HG03108 (cell line): ENCODE data around the gene ASGR2.

Source experiments
- ATAC-seq: cut with Tn5 transposase; IDR thresholded peaks from one replicate; pipeline ENCODE4 v1.9.1; 2021; ENCODE audit warnings: moderate library complexity; ENCODE audit not compliant: unreplicated experiment

Gene ASGR2

DNA sequence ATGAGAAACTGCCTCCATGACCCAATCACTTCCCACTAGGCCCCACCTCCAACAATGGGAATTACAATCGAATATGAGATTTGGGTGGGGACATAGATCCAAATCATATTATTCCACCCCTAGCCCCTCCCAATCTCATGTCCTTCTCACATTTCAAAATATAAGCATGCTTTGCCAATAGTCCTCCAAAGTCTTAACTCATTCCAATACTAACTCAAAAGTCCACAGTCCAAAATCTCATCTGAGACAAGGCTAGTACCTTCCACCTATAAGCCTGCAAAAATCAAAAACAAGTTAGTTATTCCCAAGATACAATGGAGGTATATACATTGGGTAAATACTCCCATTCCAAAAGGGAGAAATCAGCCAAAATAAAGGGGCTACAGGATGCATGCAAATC lies 47.4 kb downstream of the ASGR2 start:
- ATAC-seq: no peak

DNA sequence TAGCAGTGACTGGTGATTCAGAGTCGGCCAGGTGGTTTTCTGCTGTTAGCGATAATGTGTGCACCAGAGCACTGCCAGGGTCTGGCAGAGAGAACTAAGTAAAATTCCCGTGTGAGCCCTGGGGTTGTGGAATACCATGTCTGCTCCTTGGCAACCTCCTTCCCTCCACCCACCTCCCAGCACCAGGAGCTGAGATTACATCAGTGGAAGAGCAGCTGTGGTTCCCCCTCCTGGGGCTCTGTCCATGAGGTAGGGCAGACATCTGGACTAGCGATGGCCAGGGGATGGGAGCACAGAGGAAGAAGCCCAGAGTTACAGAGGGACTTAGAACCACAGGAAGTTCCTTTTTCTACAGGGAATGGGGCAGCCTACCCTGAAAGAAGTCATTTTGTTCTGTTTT lies 50.4 kb downstream of the ASGR2 start:
- ATAC-seq: no peak

DNA sequence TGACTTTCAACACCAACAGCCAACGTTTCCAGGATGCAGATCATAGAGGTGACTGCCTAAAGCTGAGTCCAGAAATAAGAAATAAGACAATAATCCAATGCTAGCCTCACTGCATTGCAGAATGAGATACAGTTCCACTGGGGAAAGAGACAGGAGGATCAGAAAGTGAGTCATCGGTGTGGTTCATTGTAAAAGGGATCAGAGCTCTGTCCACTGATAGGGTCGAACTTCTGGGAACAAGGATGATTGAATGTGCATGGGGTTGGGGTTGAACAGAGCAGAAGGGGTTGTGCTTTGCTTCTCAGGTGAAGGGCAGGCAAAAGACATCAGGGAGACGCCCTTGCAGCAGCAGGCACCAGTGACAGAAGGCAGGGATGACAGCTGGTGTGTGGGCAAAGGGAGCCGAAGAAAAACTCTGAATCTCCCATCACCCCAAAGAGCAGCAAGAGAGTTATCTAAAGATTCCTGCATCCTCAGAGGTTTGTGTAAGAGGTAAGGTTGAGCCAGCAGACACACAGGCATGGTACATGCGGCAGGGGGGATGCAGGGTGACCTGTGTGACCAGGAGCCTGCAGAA lies 51.0 kb downstream of the ASGR2 start:
- no peak for ATAC-seq

DNA sequence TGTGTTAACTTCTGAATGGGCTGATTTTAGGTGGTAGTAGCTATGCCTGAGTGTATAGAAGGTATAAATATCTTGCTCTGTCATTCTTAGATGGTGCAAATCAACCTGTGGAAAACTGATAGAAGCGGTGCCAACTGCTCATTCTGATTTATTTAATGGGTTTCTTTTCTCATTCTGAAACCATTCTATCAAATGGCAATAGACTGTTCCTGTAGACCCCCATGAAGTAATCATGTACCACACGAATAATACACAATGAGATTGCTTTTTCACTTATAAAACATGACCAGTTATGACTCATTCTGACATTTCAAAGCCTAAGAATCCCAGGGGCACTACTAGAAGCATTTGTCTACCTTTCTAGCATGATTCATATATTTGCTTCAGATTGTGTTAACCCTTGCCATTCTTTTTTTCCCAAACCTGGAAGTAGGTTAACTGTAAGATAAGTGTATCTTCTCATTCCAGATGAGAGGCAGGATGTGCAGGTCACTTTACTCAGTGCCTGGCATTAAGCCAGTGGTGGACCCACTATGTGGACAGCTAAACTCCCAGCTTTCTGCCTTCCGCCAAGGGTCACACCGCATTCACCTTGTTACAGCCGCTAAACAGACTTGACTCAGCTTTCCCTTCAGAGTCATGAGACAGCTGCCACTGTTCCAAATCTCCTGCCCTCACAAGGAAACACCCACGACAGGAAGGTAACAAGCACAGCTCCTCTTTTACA lies 54.3 kb downstream of the ASGR2 start:
- no peak for ATAC-seq

DNA sequence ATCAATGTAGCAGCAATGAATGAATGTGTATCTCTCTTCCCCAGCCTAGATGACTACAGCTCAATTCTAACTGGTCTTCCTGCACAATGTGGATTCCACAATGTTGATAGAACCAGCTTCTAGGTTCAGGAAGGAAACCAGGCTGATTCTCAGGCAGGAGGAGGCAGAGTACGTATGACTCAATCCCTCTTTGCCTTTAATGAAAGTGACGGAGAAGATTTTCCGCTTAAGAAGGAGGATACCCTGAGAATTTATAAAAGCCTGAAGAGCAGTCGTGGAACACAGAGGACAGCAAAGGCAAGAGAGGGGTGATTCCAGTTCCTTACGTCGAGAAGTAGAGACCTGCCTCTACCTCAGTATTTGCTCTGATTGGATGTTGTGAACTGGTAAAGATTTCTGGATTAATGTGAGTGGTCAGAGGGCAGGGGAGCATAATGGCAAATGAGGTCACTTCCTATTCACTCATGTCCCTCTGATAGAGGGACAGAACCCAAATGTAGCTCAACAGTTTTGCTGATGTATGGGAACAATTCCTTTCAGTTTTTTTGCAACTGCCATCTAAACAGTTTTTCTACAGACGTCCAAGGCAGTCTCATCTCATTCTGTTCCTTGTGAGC lies 55.7 kb downstream of the ASGR2 start:
- ATAC-seq: no peak

DNA sequence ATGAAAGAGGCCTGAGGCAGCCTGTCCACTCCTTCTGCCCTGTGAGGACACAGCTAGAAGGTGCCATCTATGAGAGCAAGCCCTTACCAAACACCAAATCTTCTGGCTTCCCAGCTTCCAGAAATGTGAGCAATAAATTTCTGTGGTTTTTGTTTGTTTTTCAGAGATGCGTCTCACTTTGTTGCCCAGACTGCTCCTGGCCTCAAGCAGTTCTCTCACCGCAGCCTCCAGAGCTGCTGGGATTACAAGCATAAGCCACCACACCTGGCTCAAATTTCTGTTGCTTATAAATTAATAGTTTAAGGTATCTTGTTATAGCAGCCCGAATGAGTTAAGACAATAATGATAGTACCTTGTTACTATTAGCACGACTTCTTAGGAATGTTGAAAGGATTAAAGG lies 58.2 kb downstream of the ASGR2 start:
- ATAC-seq: no peak
